PC-9 (cell line): Measurements from ENCODE around the gene NAA10.

Experiments
- CTCF ChIP-seq: fragments of 200-600 bp; sonication (generic); conservative IDR thresholded peaks from 2 replicates; pipeline ENCODE4 v1.6.1; 2017; ENCODE audit warnings: mixed run types, antibody characterized with exemption, mild to moderate bottlenecking, moderate library complexity
- EZH2 ChIP-seq: fragments of 200-600 bp; sonication (generic); IDR thresholded peaks from 2 replicates; pipeline ENCODE4 v1.8.0; 2017; ENCODE audit warnings: antibody characterized with exemption, low read depth

DNA sequence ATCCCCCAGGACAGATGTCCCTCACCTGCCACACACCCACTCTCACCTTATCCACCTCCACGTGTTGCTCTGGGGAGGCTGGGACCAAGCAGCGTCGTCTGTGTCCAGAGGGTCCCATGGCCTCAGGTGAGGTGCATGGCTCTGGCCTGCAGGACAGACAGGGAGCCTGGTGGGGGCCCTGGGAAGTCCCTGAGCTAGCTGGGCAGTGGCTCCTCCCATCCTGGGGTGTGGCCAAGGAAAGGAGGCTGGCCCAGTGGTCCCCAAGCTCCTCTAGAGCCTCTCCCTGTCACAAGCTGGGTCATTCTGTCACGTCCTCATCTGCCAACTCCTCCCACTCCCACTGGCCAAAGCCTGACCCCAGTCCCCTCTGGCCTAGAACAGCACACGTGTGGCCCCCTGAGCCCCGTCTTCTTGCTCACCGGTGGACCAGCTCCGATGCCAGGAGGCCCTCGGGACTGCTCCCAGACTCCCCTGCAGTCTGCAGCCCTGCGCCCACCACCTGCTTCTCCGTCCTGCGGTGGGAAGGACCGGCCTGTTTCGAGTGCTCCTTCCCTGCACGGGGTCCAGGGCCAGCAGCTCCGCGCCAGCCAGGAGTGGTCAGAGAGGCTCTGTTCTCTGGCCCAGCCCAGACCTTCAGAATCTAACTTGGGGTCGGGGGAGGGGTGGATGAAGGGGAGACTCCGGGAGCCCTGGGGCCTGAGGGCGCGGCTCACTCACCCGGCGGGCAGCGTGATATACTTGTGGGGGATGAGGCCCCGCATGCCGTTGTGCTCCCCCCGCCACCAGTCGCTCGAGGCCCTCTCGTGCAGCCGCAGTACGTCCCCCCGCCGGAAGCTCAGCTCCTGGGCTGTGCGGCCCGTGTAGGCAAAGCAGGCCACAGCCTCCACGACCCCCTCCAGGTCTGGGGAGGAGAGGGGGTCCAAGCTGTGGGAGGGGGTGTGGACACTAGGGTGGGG is 25.5 kb downstream of the NAA10 start:
- TF ChIP-seq CTCF (no peak), EZH2 (no peak)
